HK-2 (cell line): Measurements from ENCODE around the gene KCMF1.

Experiments used
- DNase-seq: peaks from one replicate; pipeline ENCODE4 v3.0.0-alpha.2; 2018; ENCODE audit not compliant: unreplicated experiment

KCMF1 gene

GRCh38 chr2:84956334-84957297 lies 14.3 kb upstream of the KCMF1 start:
- no peak for DNase-seq

DNA sequence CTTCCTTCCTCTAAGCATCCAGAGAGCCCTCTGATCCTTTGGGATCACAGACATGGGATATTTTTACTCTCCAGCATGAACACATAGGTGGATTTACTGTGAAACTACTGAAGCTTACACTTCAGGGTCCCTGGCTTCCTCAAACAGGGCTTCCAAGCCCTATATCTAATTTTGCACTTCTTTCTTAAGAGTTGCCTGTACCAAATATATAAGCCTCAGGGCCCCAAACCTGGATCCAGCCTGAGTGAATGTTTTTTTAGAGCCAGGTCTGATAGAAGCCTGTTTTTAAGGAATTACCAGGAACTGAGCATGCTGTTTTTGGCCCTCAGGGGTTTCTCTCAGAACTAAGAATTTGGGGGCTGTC lies 13.2 kb upstream of the KCMF1 start:
- DNase-seq: no peak

DNA sequence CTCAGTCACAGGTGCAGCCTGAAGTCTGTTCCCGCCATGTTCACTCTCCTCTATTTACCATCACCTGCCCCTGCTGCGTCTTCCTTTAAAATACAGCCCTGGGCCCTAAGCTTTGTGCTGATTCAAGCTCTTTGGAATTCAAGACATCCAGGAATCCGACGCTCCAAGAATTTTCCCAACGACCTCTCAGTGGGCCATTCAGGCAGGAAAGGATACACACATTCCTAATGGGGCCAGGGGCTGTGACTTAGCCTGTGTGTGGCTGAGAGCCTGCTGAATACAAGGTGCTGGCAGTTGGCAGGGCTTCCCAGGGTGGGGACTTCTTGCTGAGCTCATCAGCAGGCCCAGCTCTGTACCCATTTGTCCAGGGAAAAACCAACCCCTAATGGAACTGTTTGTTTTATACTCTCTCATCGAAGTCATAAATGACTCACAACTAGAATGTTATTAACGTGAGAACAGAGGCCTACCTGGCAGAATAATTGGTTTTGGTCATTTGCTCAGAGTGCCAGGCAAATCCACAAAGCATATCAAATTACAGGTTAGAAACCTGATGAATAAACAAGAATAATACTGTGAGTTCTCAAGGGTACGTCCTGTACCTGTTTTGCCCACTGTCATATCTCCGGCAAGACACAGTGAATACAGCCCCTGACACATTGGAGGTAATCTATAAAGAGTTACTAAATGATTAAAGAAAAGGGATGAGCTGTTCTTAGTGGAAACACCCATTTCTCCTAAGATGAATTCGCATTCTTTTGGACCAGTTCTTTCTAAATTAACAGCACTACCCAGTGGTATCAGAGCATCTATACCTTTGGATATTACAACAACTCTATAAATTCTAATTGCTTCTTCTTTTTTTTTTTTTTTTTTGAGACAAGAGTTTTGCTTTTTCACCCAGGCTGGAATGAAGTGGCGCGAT lies 12.6 kb upstream of the KCMF1 start:
- DNase-seq: peak; percentile 95

DNA sequence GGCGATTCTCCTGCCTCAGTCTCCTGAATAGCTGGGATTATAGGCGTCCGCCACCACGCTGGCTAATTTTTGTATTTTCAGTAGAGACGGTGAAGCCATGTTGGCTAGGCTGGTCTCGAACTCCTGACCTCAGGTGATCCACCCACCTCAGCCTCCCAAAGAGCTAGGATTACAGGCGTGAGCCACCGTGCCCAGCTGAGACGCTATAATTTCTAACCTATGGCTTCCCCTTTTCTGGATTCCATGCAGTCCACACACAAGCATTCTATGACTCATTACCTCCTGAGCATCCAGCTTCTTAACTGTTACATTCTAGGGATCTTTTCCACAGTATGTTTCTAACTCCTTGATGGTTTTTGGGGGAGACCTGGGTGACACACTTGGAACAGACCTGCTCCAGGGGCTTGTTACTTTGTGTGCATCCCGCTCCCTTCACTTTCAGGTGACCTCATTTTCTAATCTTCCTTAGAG lies 11.8 kb upstream of the KCMF1 start:
- DNase-seq: peak; percentile 58

DNA sequence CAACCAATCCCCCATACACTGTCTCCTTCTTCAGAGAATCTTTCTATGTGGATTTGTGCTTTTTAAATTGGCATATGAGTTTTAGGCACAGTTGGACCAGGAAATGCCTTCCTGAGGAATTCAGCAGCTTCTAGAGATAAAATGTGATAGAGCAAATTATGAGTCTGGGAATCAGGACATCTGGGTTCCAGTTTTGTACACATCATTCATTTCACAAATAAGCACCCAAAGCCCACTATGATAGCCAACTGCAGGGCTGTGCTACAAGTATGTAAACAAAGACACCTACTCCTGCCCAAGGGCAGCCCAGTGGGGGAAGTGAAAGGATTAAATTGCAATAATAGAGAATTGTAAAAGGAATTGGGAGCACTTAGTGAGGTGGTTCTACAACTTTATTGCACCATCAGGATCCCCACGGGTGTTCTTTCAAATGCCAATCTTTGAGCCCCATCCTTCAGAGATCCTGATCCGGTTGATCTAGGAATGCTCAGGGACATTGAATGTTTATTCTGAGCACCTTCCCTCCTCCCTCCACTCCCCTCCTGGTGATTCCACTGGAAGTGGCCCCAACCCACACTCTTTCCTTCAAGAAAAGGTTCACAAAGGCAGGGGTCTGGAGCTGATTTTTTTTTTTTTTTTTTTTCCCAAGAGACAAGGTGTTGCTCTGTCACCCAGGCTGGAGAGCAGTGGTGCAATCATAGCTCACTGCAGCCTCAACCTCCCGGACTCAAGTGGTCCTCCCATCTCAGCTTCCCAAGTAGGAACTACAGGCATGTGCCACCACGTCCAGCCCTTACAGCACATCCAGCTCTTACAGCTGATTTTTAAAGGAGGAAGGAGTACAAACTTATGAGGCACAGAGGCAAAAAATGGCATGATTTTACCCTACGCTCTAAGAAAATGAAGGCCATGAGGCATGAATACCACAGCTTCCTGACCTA lies 11.1 kb upstream of the KCMF1 start:
- DNase-seq: no peak

DNA sequence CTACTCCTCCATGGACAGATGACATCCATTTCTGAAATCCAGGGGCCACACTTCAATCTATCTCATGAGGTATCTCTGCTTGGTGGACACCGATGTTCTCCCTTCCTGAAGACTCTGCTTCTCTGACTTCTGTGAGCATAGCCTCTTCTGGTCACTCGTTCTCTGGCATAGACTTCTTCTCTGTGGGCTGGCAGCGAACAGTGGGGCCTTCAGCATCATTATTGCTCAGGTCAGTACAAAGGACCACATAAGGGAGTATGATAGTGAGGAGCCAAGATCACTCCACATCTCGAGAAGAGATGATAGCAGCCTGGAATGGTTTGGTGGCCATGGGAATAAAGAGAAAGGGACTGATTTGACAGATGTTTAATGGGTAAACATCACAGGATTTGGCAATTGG lies 8.0 kb upstream of the KCMF1 start:
- no peak for DNase-seq

DNA sequence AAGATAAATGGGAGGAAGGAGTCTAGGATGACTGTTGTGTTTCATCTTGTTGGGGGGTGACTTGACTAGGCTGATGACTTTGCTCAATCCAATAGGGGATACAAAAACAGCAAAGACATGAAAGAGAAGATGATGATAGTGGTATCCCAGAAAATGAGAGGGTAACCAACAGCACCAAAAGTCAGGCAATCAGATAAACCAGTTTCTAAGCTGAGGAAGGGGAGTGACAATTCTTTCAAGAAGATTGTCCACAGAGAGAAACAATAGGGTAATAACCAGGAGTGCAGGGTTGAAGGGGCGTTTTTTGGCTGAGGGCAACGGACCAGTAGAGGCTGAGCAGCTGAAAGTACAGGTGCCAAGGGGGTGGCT lies 7.7 kb upstream of the KCMF1 start:
- no peak for DNase-seq

DNA sequence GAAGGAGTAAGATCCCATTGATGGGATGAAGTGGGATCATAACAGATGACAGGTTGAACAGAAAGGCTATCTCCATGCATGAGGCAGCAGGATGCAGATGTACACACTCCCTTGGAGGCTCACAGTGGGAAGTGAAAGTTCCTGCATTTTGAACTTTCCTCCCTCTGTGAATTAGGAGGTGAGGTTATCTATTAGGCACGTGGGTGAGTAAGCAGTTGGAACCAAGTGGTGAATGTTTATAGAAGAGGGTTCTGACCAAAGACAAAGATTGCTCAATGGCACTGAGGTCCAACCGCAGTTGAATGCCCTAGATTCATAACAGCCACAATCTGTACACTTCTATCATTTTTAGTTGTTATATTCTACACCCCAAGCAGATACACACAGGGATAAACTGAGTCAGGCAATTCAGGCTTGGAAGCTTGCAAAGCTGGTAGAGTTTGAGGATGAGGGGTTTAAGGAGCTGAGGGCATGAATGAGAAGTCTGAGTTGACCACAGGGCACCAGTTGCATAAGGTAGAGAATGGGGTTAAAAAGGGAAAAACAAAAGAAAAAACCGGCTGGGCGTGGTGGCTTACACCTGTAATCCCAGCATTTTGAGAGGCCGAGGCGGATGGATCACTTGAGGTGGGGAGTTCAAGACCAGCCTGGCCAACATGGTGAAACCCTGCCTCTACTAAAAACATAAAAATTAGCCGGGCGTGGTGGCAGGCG lies 7.1 kb upstream of the KCMF1 start:
- DNase-seq: peak; percentile 35

- DNase-seq: no peak
Measured at GRCh38 chr2:84964406-84965191, 6.4 kb upstream of the KCMF1 start.

DNA sequence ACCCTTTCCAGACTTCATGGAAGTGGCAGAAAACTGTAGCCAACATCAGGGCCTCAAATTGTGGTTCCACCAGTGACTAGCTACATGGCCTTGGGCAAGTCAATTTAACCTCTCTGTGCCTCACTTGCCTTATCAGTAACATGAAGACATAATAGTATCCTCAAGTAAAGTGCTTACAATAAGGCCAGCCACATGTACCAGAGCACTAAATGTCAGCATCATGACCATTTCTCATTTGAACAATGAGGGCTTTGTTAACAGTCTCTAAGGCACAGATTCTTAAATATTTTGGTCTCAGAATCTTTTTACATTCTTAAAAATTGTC lies 5.8 kb upstream of the KCMF1 start:
- no peak for DNase-seq

GRCh38 chr2:84965827-84966226 lies 5.1 kb upstream of the KCMF1 start:
- DNase-seq: no peak

- DNase-seq: no peak
Measured at GRCh38 chr2:84966731-84967130, 4.2 kb upstream of the KCMF1 start.

- no peak for DNase-seq
Measured at GRCh38 chr2:84969511-84970209, 1.3 kb upstream of the KCMF1 start.

GRCh38 chr2:84970210-84970867 lies 622 bp upstream of the KCMF1 start:
- peak; percentile 71 for DNase-seq

DNA sequence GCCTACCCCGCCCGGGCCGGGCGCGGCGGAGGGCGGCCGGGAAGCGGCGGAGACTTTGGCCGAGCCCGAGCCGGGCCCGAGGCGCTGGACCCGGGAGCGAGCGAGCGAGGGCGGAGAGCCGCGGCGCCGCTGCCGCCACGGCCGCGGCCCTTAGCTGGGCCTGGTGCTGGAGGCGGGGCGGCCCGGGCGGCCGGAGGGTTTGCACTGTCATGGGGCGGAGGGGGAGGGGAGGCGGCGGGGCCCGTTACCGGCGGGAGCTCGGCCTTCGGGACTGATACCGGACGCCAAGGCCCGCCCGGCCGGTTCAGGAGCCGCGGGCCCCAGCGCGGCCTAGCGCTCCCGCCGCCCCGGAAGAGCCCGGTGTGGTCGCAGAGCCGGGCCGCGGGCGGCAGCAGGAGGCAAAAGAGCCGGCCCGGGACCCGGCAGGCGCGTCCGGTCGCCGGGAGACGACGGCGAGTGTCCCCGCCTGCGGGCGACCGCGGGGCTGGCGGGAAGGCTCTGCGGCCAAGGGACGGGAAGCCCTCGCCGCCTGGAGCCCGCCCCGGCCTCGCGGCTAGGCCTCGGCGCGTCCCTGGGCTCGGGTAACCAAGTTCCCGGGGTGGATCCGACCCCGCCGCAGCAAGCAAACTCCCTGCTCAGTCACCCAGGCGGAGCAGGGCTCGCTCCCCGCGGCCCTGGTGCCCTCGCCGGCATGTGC lies 697 bp downstream of the KCMF1 start:
- DNase-seq: peak; percentile 55

GRCh38 chr2:84972207-84972783 lies 1.3 kb downstream of the KCMF1 start:
- DNase-seq: no peak

GRCh38 chr2:84972932-84973331 lies 2.0 kb downstream of the KCMF1 start:
- DNase-seq: no peak
